ENCODE results near the gene PMPCA. TPM values are rescaled to one million over a fixed set of nuclear protein-coding genes. Genes with fewer than 3 reads are reported as not detected.

The PMPCA gene
- total and polyA plus RNA-seq, 2 donors (not counting 3 experiments of a cell fraction or from before 2014, with no cell fraction given): 69.0 to 75.3 TPM

DNA sequence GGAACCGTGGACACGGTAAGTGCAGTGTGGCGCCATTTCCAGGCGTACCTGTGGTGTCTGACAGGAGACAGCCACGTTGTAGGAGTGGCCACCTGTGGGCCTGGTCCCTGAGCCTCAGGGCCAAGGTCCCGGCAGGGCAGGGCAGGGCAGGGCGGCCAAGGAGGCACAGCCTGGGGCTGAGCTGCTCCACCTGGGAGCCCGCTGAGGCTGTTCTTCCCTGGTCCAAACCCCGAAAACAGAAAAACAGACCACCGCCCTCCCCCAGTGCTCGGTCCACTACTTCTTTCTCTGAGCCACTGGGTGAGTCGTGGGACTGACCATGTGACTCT is 8.6 kb downstream of the PMPCA start:
- BruUV-seq (replicated peaks): no TSS peak
- no peak for FAIRE-seq
- Histone ChIP-seq H3K36me3 (ENCODE audit: control insufficient read depth in 2 of 2, extremely low read depth in 1 of 2, insufficient read depth in 2 of 2, low read length in 2 of 2) (peaks cover 27 to 67% of the 10 kb centered on the region in 2 experiments), H3K9ac (replicated peaks; ENCODE audit: extremely low read depth, insufficient read depth, low read length) (no peak overlapping the region), H3K79me2 (ENCODE audit: control insufficient read depth, insufficient read depth, low read length) (peaks cover 2% of the 10 kb centered on the region), H3K4me3 (replicated peaks in 1 of 3; ENCODE audit: insufficient read depth in 1 of 3, low read depth in 1 of 3, low read length in 3 of 3) (no peak overlapping the region), H2AFZ (ENCODE audit: low read depth, low read length) (no peak overlapping the region), H3K27ac (ENCODE audit: insufficient read depth, low read depth, low read length) (no peak overlapping the region), H3K27me3 (ENCODE audit: control insufficient read depth in 2 of 2, insufficient read depth in 2 of 2, low read length in 2 of 2) (no peaks in the 10 kb centered on the region), H4K20me1 (replicated peaks; ENCODE audit: control insufficient read depth, extremely low read depth, insufficient read depth, low read length) (no peaks in the 10 kb centered on the region), H3K9me1 (replicated peaks; ENCODE audit: control insufficient read depth, extremely low read depth, insufficient read depth, low read length) (no peaks in the 10 kb centered on the region), H3K4me2 (ENCODE audit: insufficient read depth, low read length) (no peak overlapping the region), H3K4me1 (ENCODE audit: control insufficient read depth, extremely low read depth, insufficient read depth, low read length) (no peaks in the 10 kb centered on the region), H3K9me3 (replicated peaks; ENCODE audit: control insufficient read depth, insufficient read depth, low read length) (no peaks in the 10 kb centered on the region)
- intact Hi-C loops (cut with micrococcal nuclease) (no loop called here), dilution Hi-C loops (cut with MboI; ENCODE audit: extremely low pct_ligation_motif_present, low sequenced_read_pairs) (no loop called here)
- no peak for DNase-seq (ENCODE audit: low read depth, low spot score)
- TF ChIP-seq MYC (IDR thresholded peaks at IDR 0.05; ENCODE audit: low read depth, low read length) (no peak), POLR2A (IDR thresholded peaks at IDR 0.05; ENCODE audit: low read depth, low read length) (no peak), JUN (IDR thresholded peaks at IDR 0.05; ENCODE audit: borderline replicate concordance, insufficient read depth, insufficient read length, low read depth) (no peak), FOS (IDR thresholded peaks at IDR 0.05; ENCODE audit: borderline replicate concordance, insufficient read depth, low read length) (no peak), GATA2 (IDR thresholded peaks at IDR 0.05; ENCODE audit: insufficient read depth, insufficient read length, low read depth, low read length) (no peak), EZH2 (IDR thresholded peaks at IDR 0.05; ENCODE audit: borderline replicate concordance, low read depth, low read length, severe bottlenecking) (no peak), POLR2AphosphoS5 (IDR thresholded peaks at IDR 0.05; ENCODE audit: insufficient read depth, low read depth, low read length) (no peak)
- TF ChIP-seq, protein P1, sequence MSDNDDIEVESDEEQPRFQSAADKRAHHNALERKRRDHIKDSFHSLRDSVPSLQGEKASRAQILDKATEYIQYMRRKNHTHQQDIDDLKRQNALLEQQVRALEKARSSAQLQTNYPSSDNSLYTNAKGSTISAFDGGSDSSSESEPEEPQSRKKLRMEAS (IDR thresholded peaks at IDR 0.05; ENCODE audit: insufficient read depth, insufficient read length): no peak
- TF ChIP-seq, protein P2, sequence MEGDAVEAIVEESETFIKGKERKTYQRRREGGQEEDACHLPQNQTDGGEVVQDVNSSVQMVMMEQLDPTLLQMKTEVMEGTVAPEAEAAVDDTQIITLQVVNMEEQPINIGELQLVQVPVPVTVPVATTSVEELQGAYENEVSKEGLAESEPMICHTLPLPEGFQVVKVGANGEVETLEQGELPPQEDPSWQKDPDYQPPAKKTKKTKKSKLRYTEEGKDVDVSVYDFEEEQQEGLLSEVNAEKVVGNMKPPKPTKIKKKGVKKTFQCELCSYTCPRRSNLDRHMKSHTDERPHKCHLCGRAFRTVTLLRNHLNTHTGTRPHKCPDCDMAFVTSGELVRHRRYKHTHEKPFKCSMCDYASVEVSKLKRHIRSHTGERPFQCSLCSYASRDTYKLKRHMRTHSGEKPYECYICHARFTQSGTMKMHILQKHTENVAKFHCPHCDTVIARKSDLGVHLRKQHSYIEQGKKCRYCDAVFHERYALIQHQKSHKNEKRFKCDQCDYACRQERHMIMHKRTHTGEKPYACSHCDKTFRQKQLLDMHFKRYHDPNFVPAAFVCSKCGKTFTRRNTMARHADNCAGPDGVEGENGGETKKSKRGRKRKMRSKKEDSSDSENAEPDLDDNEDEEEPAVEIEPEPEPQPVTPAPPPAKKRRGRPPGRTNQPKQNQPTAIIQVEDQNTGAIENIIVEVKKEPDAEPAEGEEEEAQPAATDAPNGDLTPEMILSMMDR (IDR thresholded peaks at IDR 0.05; ENCODE audit: extremely low read depth in 1 of 2, insufficient read depth in 1 of 2, low read depth in 1 of 2, low read length in 2 of 2): no peak
- CTCF ChIA-PET: interaction anchor here (1.4 kb wide), 1 partner anchor 9 kb away, joined by 4 read pairs; the partner anchor contains the start of genes ENTR1 and PMPCA
- POLR2A ChIA-PET: no interaction called here

All from endothelial cell of umbilical vein (primary cell).